Mammary epithelial cell (primary cell): ENCODE data around the gene TPRX1.

Experiments
- CTCF ChIP-seq, 2 donors: IDR thresholded peaks in 1 of 2; conservative IDR thresholded peaks in 1 of 2; 2 replicates each; pipeline ENCODE4 v1.5.1; 2011 to 2012; ENCODE audit warnings: inconsistent platforms in 2 of 2, low read length in 2 of 2, mild to moderate bottlenecking in 2 of 2, control low read depth in 1 of 2, low read depth in 1 of 2; ENCODE audit not compliant: insufficient read depth in 1 of 2; ENCODE audit errors: extremely low read depth in 1 of 2
- EZH2 ChIP-seq: IDR thresholded peaks from 2 replicates; pipeline ENCODE4 v1.6.1; 2012; ENCODE audit warnings: low read length, inconsistent platforms, borderline replicate concordance

- TF ChIP-seq CTCF (conservative IDR thresholded peaks at IDR 0.05 in 1 of 2, IDR thresholded peaks at IDR 0.05 in 1 of 2; ENCODE audit: extremely low read depth in 1 of 2, insufficient read depth in 1 of 2, low read depth in 1 of 2, low read length in 2 of 2), result no peak
- no peak for TF ChIP-seq EZH2
Measured at GRCh38 chr19:47832723-47833122, 28.4 kb upstream of the TPRX1 start.
